GM10266 (cell line): Measurements from ENCODE around the gene GLRA3.
A peak's percentile ranks its signal among the peaks of the same experiment; 100 is the strongest.
"Not testable (repeated sequence)": the region's sequence is repeated elsewhere in the genome, so short reads cannot be mapped to it uniquely, and the experiment has no call there.

ENCODE experiments used
- DNase-seq: peaks from one replicate; pipeline ENCODE4 v3.0.0; 2012; ENCODE audit errors: extremely low spot score
- TF ChIP-seq, protein P1 (sequence below): IDR thresholded peaks from 2 replicates; pipeline ENCODE4 v1.5.1; 2012; ENCODE audit warnings: mild to moderate bottlenecking, low read depth; ENCODE audit not compliant: control insufficient read depth, insufficient read depth; ENCODE audit errors: missing control alignments

Gene GLRA3

DNA sequence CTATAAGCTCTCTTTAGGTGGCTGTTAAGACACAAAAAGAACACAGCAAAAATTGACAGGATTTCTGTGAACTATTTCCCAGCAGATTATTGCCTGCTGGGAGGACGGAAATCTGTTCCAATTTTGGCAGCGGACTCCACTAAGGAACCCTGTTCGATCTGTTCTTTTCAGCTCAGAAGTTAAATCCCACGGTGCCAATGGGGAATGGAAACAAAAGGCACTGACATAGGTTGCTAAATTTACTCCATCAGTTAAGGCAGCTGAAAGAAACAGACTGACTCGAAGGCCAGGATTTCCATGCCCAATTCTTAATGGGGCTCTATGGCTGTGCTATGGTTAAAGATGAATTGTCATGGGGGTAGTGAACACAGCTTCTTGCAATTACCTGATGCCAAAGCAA lies 180.2 kb downstream of the GLRA3 start:
- DNase-seq: no peak
- TF ChIP-seq, protein P1, sequence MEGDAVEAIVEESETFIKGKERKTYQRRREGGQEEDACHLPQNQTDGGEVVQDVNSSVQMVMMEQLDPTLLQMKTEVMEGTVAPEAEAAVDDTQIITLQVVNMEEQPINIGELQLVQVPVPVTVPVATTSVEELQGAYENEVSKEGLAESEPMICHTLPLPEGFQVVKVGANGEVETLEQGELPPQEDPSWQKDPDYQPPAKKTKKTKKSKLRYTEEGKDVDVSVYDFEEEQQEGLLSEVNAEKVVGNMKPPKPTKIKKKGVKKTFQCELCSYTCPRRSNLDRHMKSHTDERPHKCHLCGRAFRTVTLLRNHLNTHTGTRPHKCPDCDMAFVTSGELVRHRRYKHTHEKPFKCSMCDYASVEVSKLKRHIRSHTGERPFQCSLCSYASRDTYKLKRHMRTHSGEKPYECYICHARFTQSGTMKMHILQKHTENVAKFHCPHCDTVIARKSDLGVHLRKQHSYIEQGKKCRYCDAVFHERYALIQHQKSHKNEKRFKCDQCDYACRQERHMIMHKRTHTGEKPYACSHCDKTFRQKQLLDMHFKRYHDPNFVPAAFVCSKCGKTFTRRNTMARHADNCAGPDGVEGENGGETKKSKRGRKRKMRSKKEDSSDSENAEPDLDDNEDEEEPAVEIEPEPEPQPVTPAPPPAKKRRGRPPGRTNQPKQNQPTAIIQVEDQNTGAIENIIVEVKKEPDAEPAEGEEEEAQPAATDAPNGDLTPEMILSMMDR: no peak

DNA sequence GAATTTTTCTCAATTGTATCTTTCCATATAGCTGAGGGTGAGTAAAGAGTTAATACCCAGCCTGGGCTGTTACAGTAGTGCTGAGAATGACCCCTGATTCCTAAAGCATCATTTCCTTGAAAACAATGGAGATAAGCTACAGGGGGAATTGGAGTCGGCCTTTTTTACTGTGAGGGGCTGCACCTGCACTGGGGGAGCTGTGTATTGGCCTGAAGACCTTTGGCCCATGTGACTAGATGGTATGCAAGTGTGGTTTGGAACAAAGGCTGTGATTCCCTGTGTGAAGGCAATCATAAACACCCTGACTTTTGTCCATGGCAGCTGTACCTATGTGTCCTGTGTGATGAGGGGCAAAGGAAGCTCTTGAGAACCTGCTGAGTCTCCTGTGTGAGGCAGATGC lies 182.7 kb downstream of the GLRA3 start:
- TF ChIP-seq, protein P1: no peak
- no peak for DNase-seq

DNA sequence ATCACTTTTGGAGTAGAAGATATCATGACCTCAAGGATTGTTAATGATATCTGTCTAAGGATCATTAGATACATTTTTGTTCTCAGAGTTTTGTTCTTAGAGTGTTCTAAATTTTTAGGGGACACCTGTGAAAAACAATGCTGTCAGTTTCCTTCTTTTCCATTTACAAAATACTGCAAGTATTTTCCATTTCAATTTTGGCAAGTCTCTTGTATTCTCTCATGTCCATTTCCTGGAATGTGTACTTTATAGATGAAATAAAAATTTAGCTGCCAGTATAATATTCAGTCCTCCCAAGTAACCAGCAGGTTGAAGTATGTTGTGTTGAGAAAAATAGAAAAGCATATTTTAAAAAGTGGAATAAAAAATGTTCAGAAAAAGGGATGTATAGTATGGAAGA lies 188.9 kb downstream of the GLRA3 start:
- DNase-seq: no peak
- TF ChIP-seq, protein P1: no peak

DNA sequence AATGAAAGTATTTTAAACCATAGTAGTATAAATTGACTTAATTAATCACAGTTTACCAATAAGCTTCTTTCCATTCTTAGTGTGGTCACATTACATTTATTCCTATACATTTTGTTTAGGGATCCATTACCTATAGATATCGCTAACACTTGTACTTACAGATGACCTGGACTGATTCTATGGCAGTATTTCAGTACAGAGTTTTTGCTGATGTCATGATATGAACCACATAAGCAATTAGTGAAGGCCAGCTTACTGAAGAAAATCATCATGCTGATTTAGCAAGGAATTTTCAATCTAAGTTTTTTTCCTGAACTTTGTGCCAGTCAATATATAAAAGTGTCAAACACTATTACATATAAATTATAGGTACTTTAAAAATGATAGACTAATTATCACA lies 193.3 kb downstream of the GLRA3 start:
- no peak for DNase-seq
- TF ChIP-seq, protein P1: no peak

DNA sequence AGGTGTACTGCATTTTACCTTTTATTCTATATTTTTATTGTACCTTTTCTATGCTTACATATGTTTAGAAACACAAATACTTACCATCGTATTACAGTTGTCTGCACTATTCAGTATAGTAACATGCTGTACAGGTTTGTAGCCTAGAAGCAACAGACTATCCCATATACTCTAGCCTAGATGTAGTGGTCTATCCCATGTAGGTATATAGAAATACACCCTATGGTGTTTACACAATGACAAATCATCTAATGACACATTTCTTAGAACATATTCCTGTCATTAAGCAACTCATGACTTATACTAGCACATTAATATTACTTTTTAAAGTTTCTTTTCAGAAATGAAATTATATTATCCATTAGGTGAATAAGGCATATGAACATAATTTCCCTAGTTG lies 195.6 kb downstream of the GLRA3 start:
- TF ChIP-seq, protein P1: no peak
- no peak for DNase-seq

DNA sequence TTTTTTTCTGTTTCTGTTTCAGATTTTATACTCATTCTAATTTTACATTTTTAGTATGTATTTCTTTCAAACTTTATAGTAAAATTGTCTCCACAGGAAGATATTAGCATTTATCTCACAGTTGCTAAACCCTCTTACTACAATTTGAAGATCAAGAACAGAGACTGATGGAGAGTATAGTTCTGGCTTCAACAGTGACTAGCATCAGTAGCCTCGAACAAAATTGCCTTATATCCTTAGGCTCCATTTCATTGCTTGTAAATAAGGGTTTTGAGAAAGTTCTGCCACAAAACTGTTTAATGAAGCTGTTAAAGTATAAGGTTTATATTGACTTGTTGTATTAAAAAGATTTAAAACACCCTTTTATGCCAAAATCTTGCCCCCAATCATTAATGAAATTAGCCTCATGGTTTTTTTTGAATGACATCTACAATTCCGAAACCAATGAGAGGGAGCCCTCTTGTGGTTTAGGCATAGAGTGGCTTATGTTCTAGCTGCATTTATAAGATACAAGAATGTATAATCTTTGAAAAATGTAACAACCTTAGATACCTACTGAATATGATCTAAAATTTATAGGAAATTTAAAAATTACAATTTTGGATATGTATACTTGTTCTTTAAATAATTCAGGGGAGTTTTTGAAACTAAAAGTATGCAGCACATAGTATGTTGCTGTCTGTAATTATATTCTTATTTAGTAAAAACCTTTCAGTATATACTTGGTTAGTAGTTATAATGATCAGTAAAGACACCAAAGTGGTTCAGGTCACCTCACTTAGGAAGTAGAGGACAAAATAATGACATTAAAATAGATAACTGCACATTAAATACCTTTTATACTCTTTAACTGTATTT lies 196.9 kb downstream of the GLRA3 start:
- TF ChIP-seq, protein P1: peak; percentile 49
- DNase-seq: peak; percentile 11

DNA sequence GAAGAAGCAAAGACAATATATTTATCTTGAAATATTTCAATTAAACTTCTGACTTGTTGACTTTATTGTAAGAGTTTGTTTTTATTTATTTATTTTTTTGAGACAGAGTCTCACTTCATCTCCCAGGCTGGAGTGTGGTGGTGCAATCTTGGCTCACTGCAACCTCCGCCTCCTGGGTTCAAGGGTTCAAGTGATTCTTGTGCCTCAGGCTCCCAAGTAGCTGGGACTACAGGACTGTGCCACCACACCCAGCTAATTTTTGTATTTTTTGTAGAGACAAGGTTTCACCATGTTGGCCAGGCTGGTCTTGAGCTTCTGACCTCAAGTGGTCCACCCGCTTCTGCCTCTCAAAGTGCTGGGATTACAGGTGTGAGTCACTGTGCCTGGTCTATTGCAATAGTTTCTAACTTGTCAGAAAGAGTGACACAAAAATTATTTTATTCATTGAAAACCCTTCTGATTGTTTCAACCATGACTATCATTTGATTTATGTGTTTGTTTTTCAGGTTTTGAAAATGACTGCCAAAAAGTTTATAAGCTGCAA lies 199.1 kb downstream of the GLRA3 start:
- DNase-seq: not testable (repeated sequence)
